Hepatocyte (in vitro differentiated cells): Measurements from ENCODE around the gene CYB561D2. TPM values are rescaled to one million over a fixed set of nuclear protein-coding genes. Genes with fewer than 3 reads are reported as not detected.

Experiments
- DNase-seq: peaks from one replicate; pipeline ENCODE4 v3.0.0-alpha.2; 2016; ENCODE audit warnings: low spot score
- H2AFZ ChIP-seq: fragments of 200-600 bp; sonication (generic); 2 replicates; pipeline ENCODE4 v1.6.0; 2016; ENCODE audit warnings: antibody characterized with exemption, mild to moderate bottlenecking
- H3K27ac ChIP-seq: fragments of 200-600 bp; sonication (generic); 2 replicates; pipeline ENCODE4 v1.5.1; 2016; ENCODE audit warnings: mild to moderate bottlenecking
- H3K27me3 ChIP-seq: fragments of 200-600 bp; sonication (generic); 2 replicates; pipeline ENCODE4 v1.6.1; 2016
- H3K36me3 ChIP-seq: fragments of 200-600 bp; sonication (generic); replicated peaks from 2 replicates; pipeline ENCODE4 v1.5.1; 2016; ENCODE audit warnings: low read depth; ENCODE audit not compliant: insufficient read depth
- H3K4me1 ChIP-seq: fragments of 200-600 bp; sonication (generic); 2 replicates; pipeline ENCODE4 v1.5.1; 2016; ENCODE audit warnings: mild to moderate bottlenecking, moderate library complexity; ENCODE audit not compliant: insufficient read depth
- H3K4me2 ChIP-seq: fragments of 200-600 bp; sonication (generic); 2 replicates; pipeline ENCODE4 v1.6.0; 2016
- H3K4me3 ChIP-seq: fragments of 200-600 bp; sonication (generic); 2 replicates; pipeline ENCODE4 v1.5.1; 2016; ENCODE audit warnings: mild to moderate bottlenecking
- H3K79me2 ChIP-seq: fragments of 200-600 bp; sonication (generic); 2 replicates; pipeline ENCODE4 v1.6.0; 2017; ENCODE audit warnings: mild to moderate bottlenecking
- H3K9me2 ChIP-seq: fragments of 200-600 bp; sonication (generic); replicated peaks from 2 replicates; pipeline ENCODE4 v1.6.0; 2017; ENCODE audit warnings: mild to moderate bottlenecking; ENCODE audit not compliant: insufficient read depth
- H3K9me3 ChIP-seq: fragments of 200-600 bp; sonication (generic); 2 replicates; pipeline ENCODE4 v1.5.1; 2016; ENCODE audit warnings: low read depth, mild to moderate bottlenecking
- H4K20me1 ChIP-seq: fragments of 200-600 bp; sonication (generic); 2 replicates; pipeline ENCODE4 v1.6.0; 2016; ENCODE audit warnings: mild to moderate bottlenecking; ENCODE audit not compliant: insufficient read depth, poor library complexity, severe bottlenecking
- CTCF ChIP-seq: fragments of 200-600 bp; sonication (generic); IDR thresholded peaks from 2 replicates; pipeline ENCODE4 v1.5.1; 2016; ENCODE audit warnings: antibody characterized with exemption, mild to moderate bottlenecking; ENCODE audit not compliant: poor library complexity
- EZH2 ChIP-seq: fragments of 200-600 bp; sonication (generic); IDR thresholded peaks from 2 replicates; pipeline ENCODE4 v1.6.1; 2016; ENCODE audit warnings: antibody characterized with exemption, mild to moderate bottlenecking, borderline replicate concordance
- EZH2phosphoT487 ChIP-seq: fragments of 200-600 bp; sonication (generic); IDR thresholded peaks from one replicate; pipeline ENCODE4 v1.6.1; 2018; ENCODE audit warnings: antibody characterized with exemption, mild to moderate bottlenecking, low read depth, moderate library complexity; ENCODE audit not compliant: unreplicated experiment, severe bottlenecking
- WGBS: methylation state at CpG from one replicate; pipeline ENCODE4 v1.1.6; 2016; ENCODE audit warnings: low lambda C conversion rate; ENCODE audit errors: missing lambda C conversion rate; 5-methylcytosine and 5-hydroxymethylcytosine counted together
- polyA plus RNA-seq: library from polyadenylated mRNA; unstranded; fragments of >200 nt; fragmentation: Nextera tagmentation; extraction: Ambion mirVana; gene quantifications from 2 replicates; pipeline ENCODE4 v1.2.1, GENCODE V29; 2016
- total RNA-seq: library from RNA; depleted of rRNA; stranded (reverse); fragments of >200 nt; gene quantifications from 2 replicates; pipeline ENCODE4 v1.2.3, GENCODE V29; 2014

CYB561D2 gene
- total and polyA plus RNA-seq, 2 experiments from 2014 or later, result 37.3 to 40.5 TPM

GRCh38 chr3:50345586-50346234 lies 5.0 kb upstream of the CYB561D2 start, which contains the start of gene ZMYND10:
Gene ZMYND10, minus strand, starts transcription at chr3:50345732. Its CDS starts 153 bp downstream, at chr3:50345579.
- DNase-seq, result peak; percentile 66
- Histone ChIP-seq H3K79me2 (peaks cover 11% of the 10 kb centered on the region), H3K9me3 (no peaks in the 10 kb centered on the region), H4K20me1 (no peaks in the 10 kb centered on the region), H2AFZ (peak within 1 kb of the TSS; percentile 74), H3K27ac (no peak within 1 kb of the TSS), H3K36me3 (no peaks in the 10 kb centered on the region), H3K4me1 (peaks cover 23% of the 10 kb centered on the region), H3K27me3 (peaks cover 13% of the 10 kb centered on the region), H3K9me2 (no peaks in the 10 kb centered on the region), H3K4me2 (peak within 1 kb of the TSS; percentile 98), H3K4me3 (peak within 1 kb of the TSS; percentile 38)
- TF ChIP-seq EZH2phosphoT487 (no peak), EZH2 (no peak), CTCF (no peak)
- 17% methylated on average over 44 of the region's 45 CpGs for WGBS

- peak; percentile 64 for TF ChIP-seq CTCF
- no peak for TF ChIP-seq EZH2
- TF ChIP-seq EZH2phosphoT487, result no peak
- H2AFZ ChIP-seq, result no peak overlapping the region
- no peaks in the 10 kb centered on the region for H3K9me3 ChIP-seq
- H3K9me2 ChIP-seq, result no peaks in the 10 kb centered on the region
- H4K20me1 ChIP-seq, result no peaks in the 10 kb centered on the region
- H3K79me2 ChIP-seq, result peaks cover 20% of the 10 kb centered on the region
- peaks cover 25% of the 10 kb centered on the region for H3K4me1 ChIP-seq
- DNase-seq, result peak; percentile 85
- H3K27ac ChIP-seq, result peak overlapping the region; percentile 20
- no peak overlapping the region for H3K4me2 ChIP-seq
- 29% methylated on average over 14 of the region's 14 CpGs for WGBS
- no peaks in the 10 kb centered on the region for H3K27me3 ChIP-seq
- H3K36me3 ChIP-seq, result no peaks in the 10 kb centered on the region
- no peak overlapping the region for H3K4me3 ChIP-seq
These were observed 3.4 kb upstream of the CYB561D2 start for GRCh38 chr3:50347187-50347813.

- no peaks in the 10 kb centered on the region for H3K9me2 ChIP-seq
- peaks cover 2% of the 10 kb centered on the region for H4K20me1 ChIP-seq
- peak overlapping the region; percentile 91 for H3K4me2 ChIP-seq
- H3K4me3 ChIP-seq, result peak overlapping the region; percentile 81
- no peaks in the 10 kb centered on the region for H3K27me3 ChIP-seq
- 44% methylated on average over 7 of the region's 7 CpGs for WGBS
- H3K79me2 ChIP-seq, result peaks cover 22% of the 10 kb centered on the region
- TF ChIP-seq EZH2 (no peak), EZH2phosphoT487 (no peak), CTCF (no peak)
- peaks cover 25% of the 10 kb centered on the region for H3K4me1 ChIP-seq
- no peaks in the 10 kb centered on the region for H3K36me3 ChIP-seq
- no peaks in the 10 kb centered on the region for H3K9me3 ChIP-seq
- H3K27ac ChIP-seq, result peak overlapping the region; percentile 92
- no peak for DNase-seq
- H2AFZ ChIP-seq, result peak overlapping the region; percentile 33
These were observed 492 bp upstream of the CYB561D2 start for GRCh38 chr3:50350213-50350526.
